ENCODE data around the gene KDR.

Gene KDR

DNA sequence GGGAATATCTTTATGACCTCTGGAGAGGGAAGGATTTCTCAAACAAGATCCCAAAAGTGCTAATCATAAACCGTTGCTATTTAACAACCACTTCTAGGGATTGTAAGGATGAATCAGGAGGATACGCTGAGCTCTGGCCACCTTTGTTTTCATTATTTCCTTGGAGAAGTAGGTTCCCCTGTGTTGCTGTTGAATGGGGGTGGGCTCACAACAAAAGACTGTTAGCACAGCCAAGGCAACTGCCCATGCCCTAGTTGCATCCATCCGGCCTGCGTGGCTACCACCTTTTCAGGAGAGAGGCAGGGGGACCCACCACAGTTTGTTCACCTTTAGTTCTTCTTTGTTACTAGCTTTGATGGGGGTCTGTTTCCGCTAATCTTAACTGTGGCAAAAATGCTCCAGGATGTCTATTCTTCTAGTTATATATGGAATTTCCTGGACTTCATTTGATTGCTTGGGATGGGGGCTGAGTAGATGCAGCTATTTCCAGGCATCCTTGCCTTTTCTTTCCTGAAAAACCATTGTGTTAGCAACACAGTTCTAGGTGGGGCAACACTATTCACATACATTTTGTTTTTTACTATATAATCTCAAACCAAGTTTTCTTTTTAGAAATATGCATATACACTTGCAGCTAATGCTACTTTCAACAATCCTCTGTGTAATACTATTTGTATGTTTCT lies 95.4 kb downstream of the KDR start:
- DNase-seq (ENCODE audit: low spot score): no peak

DNA sequence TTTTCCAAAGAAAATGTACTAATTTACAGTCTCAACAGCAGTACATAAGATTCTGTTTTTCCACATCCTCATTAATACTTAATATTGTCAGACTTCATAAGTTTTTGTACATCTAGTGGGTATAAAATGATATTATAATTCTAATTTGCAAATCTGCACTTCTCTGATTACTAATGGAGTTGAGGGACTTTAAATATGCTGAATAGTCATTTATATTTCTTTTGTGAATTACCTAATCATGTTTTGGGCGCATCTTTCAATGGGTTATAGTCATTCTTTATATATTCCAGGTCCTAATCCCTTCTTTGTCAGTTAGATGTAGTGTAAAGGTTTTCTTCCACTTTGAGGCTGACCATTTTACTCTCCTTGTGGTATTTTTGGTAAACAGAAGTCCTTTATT lies 96.1 kb downstream of the KDR start:
- DNase-seq (ENCODE audit: low spot score): no peak
